SK-MEL-5 (cell line): ENCODE measurements around the gene ZNF827. TPM values are rescaled to one million over a fixed set of nuclear protein-coding genes. Genes with fewer than 3 reads are reported as not detected.
A peak's percentile ranks its signal among the peaks of the same experiment; 100 is the strongest.

Experiments
- DNase-seq: peaks from one replicate; pipeline ENCODE4 v3.0.0-alpha.2; 2016; ENCODE audit warnings: low read depth, low spot score
- in situ Hi-C: cut with HindIII; loops from 2 replicates; pipeline ENCODE4 v1.10.0; 2016; ENCODE audit warnings: low sequenced_read_pairs, high pct_unique_total_duplicates, low pct_unique_long_range_greater_than_20kb
- total RNA-seq: library from RNA; depleted of rRNA; stranded (reverse); fragments of >200 nt; shearing (Covaris generic); gene quantifications from 2 replicates; pipeline ENCODE4 v1.2.3, GENCODE V29; 2014

ZNF827 gene
- total RNA-seq, 1 experiment from 2014 or later: 5.8 TPM

- in situ Hi-C loops: no loop called here
- DNase-seq: no peak
These were observed 36.1 kb downstream of the ZNF827 start for GRCh38 chr4:145902522-145902921.

GRCh38 chr4:145899886-145900460, 38.6 kb downstream of the ZNF827 start:
- DNase-seq: no peak
- in situ Hi-C loops: no loop called here

- no peak for DNase-seq
- in situ Hi-C loops: no loop called here
These were observed 39.6 kb downstream of the ZNF827 start for GRCh38 chr4:145898926-145899531.

- DNase-seq: no peak
- in situ Hi-C loops: no loop called here
These were observed 40.2 kb downstream of the ZNF827 start for GRCh38 chr4:145898466-145898865.

GRCh38 chr4:145895056-145895455, 43.6 kb downstream of the ZNF827 start:
- no peak for DNase-seq
- in situ Hi-C loops: no loop called here

- peak; percentile 20 for DNase-seq
- in situ Hi-C loops: no loop called here
These were observed 46.7 kb downstream of the ZNF827 start for GRCh38 chr4:145891958-145892357.

- in situ Hi-C loops: no loop called here
- DNase-seq: no peak
These were observed 47.9 kb downstream of the ZNF827 start for GRCh38 chr4:145890689-145891088.

- DNase-seq: no peak
- in situ Hi-C loops: no loop called here
These were observed 50.2 kb downstream of the ZNF827 start for GRCh38 chr4:145888393-145888792.

- no peak for DNase-seq
- in situ Hi-C loops: no loop called here
These were observed 51.2 kb downstream of the ZNF827 start for GRCh38 chr4:145887241-145887991.

- in situ Hi-C loops: no loop called here
- no peak for DNase-seq
These were observed 51.8 kb downstream of the ZNF827 start for GRCh38 chr4:145886871-145887240.

- in situ Hi-C loops: no loop called here
- no peak for DNase-seq
These were observed 53.0 kb downstream of the ZNF827 start for GRCh38 chr4:145885666-145886065.

- no peak for DNase-seq
- in situ Hi-C loops: no loop called here
These were observed 53.8 kb downstream of the ZNF827 start for GRCh38 chr4:145884775-145885174.

GRCh38 chr4:145883101-145883694, 55.4 kb downstream of the ZNF827 start:
- no peak for DNase-seq
- in situ Hi-C loops: no loop called here

GRCh38 chr4:145882604-145883003, 56.0 kb downstream of the ZNF827 start:
- in situ Hi-C loops: no loop called here
- DNase-seq: no peak

GRCh38 chr4:145881989-145882388, 56.6 kb downstream of the ZNF827 start:
- in situ Hi-C loops: no loop called here
- no peak for DNase-seq

GRCh38 chr4:145881576-145881975, 57.0 kb downstream of the ZNF827 start:
- DNase-seq: no peak

GRCh38 chr4:145880355-145880960, 58.2 kb downstream of the ZNF827 start:
- in situ Hi-C loops: no loop called here

More at GRCh38 chr4:145881576-145881975, 57.0 kb downstream of the ZNF827 start:
- in situ Hi-C loops: no loop called here

GRCh38 chr4:145879598-145879997, 59.0 kb downstream of the ZNF827 start:
- no peak for DNase-seq
- in situ Hi-C loops: no loop called here

More at GRCh38 chr4:145880355-145880960, 58.2 kb downstream of the ZNF827 start:
- DNase-seq: peak; percentile 58
